PC-3 (cell line): Measurements from ENCODE around the gene OASL.

Experiments used
- EZH2phosphoT487 ChIP-seq: fragments of 300-600 bp; sonication (generic); IDR thresholded peaks from 2 replicates; pipeline ENCODE4 v1.6.1; 2018; ENCODE audit warnings: mild to moderate bottlenecking, antibody characterized with exemption, low read length, borderline replicate concordance
- TF ChIP-seq, protein P1 (sequence below): fragments of 300-600 bp; sonication (generic); conservative IDR thresholded peaks from 2 replicates; pipeline ENCODE4 v1.5.1; 2017; ENCODE audit warnings: antibody characterized with exemption, low read depth, mild to moderate bottlenecking, low read length

DNA sequence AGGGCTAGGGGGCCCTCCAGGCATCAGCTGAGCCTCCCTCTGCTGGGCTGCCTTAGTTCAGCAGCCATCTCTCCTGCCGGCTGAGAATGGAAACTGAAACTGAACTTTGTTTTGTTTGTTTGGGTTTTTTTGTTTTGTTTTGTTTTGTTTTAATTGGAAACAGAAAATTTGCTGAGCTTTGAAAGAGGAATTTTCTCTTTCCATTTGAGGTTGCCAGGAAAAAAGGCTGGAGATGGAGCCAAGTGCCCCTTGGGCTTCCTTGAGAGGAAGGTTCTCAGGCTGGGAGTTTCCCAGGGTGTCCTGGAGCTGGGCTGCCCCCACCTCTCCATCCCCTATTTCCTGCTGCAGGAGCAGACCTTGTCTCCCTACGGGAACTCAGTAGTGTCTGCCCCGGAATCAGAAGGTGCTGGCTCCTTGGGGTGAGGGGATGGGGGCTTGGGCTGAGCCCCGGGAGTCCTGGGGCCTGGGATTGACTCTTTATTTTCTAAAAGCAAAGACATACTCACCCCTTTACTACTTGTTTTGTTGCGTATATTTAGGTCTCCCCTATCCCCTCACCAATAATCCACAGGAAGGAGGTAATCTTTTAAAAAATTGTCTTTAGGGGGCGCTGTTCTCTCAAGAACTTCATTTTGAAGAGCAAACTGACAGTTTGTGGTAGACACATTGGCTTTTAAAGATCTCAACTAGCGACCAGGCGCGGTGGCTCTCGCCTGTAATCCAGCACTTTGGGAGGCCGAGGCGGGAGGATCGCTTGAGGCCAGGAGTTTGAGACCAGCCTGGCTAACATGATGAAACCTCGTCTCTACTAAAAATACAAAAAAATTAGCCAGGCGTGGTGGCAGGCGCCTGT lies 21.3 kb upstream of the OASL start:
- TF ChIP-seq EZH2phosphoT487: no peak
- TF ChIP-seq, protein P1, sequence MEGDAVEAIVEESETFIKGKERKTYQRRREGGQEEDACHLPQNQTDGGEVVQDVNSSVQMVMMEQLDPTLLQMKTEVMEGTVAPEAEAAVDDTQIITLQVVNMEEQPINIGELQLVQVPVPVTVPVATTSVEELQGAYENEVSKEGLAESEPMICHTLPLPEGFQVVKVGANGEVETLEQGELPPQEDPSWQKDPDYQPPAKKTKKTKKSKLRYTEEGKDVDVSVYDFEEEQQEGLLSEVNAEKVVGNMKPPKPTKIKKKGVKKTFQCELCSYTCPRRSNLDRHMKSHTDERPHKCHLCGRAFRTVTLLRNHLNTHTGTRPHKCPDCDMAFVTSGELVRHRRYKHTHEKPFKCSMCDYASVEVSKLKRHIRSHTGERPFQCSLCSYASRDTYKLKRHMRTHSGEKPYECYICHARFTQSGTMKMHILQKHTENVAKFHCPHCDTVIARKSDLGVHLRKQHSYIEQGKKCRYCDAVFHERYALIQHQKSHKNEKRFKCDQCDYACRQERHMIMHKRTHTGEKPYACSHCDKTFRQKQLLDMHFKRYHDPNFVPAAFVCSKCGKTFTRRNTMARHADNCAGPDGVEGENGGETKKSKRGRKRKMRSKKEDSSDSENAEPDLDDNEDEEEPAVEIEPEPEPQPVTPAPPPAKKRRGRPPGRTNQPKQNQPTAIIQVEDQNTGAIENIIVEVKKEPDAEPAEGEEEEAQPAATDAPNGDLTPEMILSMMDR: peak; percentile 64
